Choroid plexus epithelial cell (primary cell): ENCODE data around the gene CORIN.

Experiments
- DNase-seq: peaks from one replicate; pipeline ENCODE4 v3.0.0-alpha.2; 2010; ENCODE audit warnings: low read depth
- H3K4me3 ChIP-seq: 2 replicates; pipeline ENCODE4 v1.5.1; 2011; ENCODE audit warnings: low read depth, mild to moderate bottlenecking, control low read depth, low read length, moderate library complexity
- TF ChIP-seq, protein P1 (sequence below): conservative IDR thresholded peaks from 2 replicates; pipeline ENCODE4 v1.5.1; 2011; ENCODE audit warnings: low read depth, mild to moderate bottlenecking, control low read depth, inconsistent platforms, low read length, moderate library complexity

CORIN gene

DNA sequence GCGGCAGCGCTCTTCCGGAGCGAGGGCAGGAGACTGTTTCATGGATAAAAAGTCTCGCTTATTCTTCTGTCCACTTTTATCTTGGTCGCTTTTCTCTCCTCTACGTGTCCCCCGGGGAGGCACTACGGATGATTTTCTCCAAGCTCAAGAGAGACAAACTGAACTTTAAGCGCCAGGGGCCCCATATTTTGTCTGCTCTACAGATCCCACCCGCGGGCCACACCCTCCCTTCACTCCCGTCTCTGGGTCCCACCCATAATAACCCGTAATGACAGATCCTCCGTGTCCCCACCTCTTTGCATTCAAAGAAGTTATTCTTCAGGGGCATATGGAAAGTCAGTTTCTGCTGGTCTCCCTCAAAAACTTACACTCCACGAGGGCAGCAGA, at the start of gene CORIN:
TSS of gene CORIN (minus strand) at position 160 of the 387 bp plus-strand sequence. CDS start at position 42, 118 bp downstream.
- TF ChIP-seq, protein P1, sequence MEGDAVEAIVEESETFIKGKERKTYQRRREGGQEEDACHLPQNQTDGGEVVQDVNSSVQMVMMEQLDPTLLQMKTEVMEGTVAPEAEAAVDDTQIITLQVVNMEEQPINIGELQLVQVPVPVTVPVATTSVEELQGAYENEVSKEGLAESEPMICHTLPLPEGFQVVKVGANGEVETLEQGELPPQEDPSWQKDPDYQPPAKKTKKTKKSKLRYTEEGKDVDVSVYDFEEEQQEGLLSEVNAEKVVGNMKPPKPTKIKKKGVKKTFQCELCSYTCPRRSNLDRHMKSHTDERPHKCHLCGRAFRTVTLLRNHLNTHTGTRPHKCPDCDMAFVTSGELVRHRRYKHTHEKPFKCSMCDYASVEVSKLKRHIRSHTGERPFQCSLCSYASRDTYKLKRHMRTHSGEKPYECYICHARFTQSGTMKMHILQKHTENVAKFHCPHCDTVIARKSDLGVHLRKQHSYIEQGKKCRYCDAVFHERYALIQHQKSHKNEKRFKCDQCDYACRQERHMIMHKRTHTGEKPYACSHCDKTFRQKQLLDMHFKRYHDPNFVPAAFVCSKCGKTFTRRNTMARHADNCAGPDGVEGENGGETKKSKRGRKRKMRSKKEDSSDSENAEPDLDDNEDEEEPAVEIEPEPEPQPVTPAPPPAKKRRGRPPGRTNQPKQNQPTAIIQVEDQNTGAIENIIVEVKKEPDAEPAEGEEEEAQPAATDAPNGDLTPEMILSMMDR = no peak
- peak within 1 kb of the TSS; percentile 67 for H3K4me3 ChIP-seq
- DNase-seq = no peak

DNA sequence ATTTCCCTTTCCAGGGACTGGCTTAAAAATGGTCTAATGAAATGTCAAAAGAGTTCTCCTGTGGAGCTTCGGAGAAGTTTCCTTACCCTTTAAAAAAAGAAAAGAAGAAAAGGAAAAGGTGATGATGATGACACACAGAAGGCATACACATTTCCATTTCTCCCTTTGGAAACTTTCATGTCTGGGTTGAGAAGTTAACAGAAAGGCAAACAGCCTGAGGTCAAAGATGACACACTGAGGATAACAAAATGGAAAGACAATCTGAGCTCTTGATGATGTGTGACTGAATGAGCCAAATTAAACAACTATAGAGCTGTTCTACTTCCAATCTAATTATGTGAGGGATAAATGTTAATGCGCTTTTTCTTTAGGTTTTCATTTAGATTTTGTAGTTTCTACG, 44.4 kb upstream of the CORIN start:
- TF ChIP-seq, protein P1 = no peak
- H3K4me3 ChIP-seq = no peak overlapping the region
- DNase-seq = peak; percentile 44

DNA sequence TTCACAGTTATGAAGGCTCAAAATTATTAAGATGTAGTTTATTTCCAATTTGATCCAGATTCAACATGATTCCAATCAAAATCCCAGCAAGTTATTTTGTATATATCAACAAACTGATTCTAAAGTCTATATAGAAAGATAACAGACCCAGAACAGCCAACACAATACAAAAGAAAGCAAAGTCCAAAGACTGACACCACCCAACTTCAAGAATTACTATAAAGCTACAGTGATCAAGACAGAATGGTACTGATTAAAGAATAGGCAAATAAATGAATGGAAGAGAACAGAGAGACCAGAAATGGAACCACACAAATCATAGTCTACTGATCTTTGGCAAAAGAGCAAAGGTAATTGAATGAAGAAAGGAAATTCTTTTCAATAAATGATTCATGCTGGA, 41.6 kb upstream of the CORIN start:
- no peak overlapping the region for H3K4me3 ChIP-seq
- DNase-seq = no peak
- TF ChIP-seq, protein P1 = no peak

GRCh38 chr4:47876784-47877546, 39.1 kb upstream of the CORIN start:
- TF ChIP-seq, protein P1 = no peak
- DNase-seq = peak; percentile 47
- H3K4me3 ChIP-seq = no peak overlapping the region

DNA sequence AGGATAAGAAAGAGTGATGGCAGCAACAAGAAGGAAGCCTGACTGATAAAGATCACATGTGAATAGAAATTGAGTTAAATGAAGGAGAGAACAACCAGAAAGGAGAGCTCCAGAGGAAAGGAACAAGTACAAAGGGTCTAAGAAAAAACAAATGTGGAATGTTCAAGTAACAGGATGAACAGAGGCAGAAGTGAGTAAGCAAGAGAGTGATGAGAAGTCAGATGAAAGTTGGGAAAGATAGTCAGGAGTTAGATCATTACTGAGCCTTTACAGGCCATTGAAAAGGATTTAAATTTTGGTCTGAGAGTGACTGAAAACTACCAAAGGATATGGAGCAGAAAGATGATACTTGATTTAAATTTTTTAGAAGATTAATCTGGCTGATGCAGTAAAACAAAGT, 38.4 kb upstream of the CORIN start:
- peak; percentile 77 for DNase-seq
- no peak overlapping the region for H3K4me3 ChIP-seq
- TF ChIP-seq, protein P1 = no peak

DNA sequence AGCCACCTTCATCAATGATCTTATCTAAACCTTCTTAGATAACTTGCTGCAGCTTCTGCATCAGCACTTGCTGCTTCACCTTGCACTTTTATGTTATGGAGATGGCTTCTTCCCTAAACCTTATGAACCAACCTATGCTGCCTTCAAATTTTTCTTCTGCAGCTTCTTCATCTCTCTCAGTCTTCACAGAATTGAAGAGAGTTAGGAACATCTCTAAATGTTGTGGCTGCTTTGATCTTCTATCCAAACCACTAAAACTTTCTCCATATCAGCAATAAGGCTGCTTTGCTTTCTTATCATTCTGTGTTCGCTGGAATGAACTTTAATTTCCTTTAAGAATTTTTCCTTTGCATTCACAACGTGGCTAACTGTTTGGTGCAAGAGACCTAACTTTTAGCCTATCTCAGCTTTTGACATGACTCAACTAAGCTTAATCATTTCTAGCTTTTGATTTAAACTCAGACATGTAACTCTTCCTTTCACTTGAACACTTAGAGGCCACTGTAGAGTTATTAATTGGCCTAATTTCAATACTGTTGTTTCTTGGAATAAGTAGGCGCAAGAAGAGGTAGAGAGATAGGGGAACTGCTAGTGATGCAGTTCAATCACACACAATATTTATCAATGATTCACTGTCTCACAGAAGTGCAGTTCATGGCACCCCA, 36.1 kb upstream of the CORIN start:
- TF ChIP-seq, protein P1 = no peak
- DNase-seq = no peak
- no peak overlapping the region for H3K4me3 ChIP-seq
